NT2/D1 (cell line): ENCODE data around the gene PERCC1.

ENCODE experiments used
- DNase-seq: peaks from one replicate; pipeline ENCODE4 v3.0.0-alpha.2; 2011; ENCODE audit warnings: low read depth, low spot score
- H3K27me3 ChIP-seq: 2 replicates; pipeline ENCODE4 v1.6.0; 2011; ENCODE audit warnings: mild to moderate bottlenecking; ENCODE audit not compliant: insufficient read length, insufficient read depth
- H3K36me3 ChIP-seq: 2 replicates; pipeline ENCODE4 v1.6.1; 2011; ENCODE audit warnings: mild to moderate bottlenecking, low read length, mixed read lengths; ENCODE audit not compliant: insufficient read depth, insufficient read length
- H3K4me1 ChIP-seq: 2 replicates; pipeline ENCODE4 v1.5.1; 2011; ENCODE audit not compliant: insufficient read depth, insufficient read length
- H3K4me3 ChIP-seq: 2 replicates; pipeline ENCODE4 v1.5.1; 2011; ENCODE audit warnings: low read depth; ENCODE audit not compliant: insufficient read length
- H3K9ac ChIP-seq: 2 replicates; pipeline ENCODE4 v1.6.0; 2011; ENCODE audit warnings: low read depth; ENCODE audit not compliant: insufficient read length
- H3K9me3 ChIP-seq: 2 replicates; pipeline ENCODE4 v1.5.1; 2011; ENCODE audit warnings: mild to moderate bottlenecking, low read length; ENCODE audit not compliant: insufficient read depth
- SUZ12 ChIP-seq: IDR thresholded peaks from 2 replicates; pipeline ENCODE4 v1.6.1; 2011; ENCODE audit not compliant: insufficient read length, insufficient read depth; ENCODE audit errors: extremely low read depth
- YY1 ChIP-seq: IDR thresholded peaks from 2 replicates; pipeline ENCODE4 v1.6.1; 2011; ENCODE audit not compliant: insufficient read length, insufficient read depth
- ZNF274 ChIP-seq: IDR thresholded peaks from 2 replicates; pipeline ENCODE4 v1.6.1; 2011; ENCODE audit warnings: mild to moderate bottlenecking, low read depth, low read length

PERCC1 gene

GRCh38 chr16:1430214-1430758 is 592 bp upstream of the PERCC1 start:
- Histone ChIP-seq H3K4me3 (no peak overlapping the region), H3K27me3 (no peaks in the 10 kb centered on the region), H3K9me3 (no peaks in the 10 kb centered on the region), H3K9ac (no peak overlapping the region), H3K4me1 (peaks cover 23% of the 10 kb centered on the region), H3K36me3 (no peaks in the 10 kb centered on the region)
- no peak for DNase-seq
- no peak for TF ChIP-seq YY1
- no peak for TF ChIP-seq SUZ12
- no peak for TF ChIP-seq ZNF274

DNA sequence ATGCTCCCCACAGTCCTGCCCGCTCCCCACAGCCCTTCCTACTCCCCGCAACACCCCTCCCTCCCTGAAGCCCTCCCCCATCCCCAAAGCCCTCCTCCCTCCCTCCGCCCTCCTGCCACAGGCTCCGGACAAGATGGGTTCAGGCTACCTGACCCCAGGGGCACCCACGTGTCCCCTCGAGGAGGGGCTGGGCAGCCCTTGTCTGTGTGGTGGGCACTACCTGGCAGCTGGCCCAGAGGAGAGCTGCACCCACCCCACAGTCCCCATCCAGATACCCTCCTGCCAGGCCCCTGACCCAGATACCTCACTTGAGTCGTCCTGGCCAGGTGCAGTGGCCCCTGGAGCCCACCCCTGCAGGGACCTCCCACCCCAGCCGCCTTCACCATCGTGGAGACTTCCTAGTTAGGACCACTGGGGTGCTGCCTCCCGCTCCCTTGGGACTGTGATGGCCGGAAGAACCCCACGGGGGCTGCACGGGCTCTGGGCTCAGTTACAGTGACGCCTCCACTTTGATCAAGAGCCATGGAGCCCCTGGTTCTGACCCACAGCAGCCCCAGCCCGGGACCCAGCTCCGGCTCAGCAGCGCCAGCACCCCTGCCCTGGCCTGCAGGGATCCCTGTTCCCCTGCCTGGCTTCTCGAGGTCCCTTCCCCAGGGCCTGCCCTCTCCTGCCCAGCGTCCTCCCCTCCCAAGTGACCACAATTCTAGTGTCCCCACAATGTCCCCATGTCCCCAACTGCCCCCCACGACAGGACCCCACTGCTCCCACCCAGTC is 806 bp downstream of the PERCC1 start:
- no peak overlapping the region for H3K9ac ChIP-seq
- H3K9me3 ChIP-seq, result no peaks in the 10 kb centered on the region
- no peak for TF ChIP-seq SUZ12
- H3K4me1 ChIP-seq, result peaks cover 26% of the 10 kb centered on the region
- no peaks in the 10 kb centered on the region for H3K27me3 ChIP-seq
- H3K4me3 ChIP-seq, result no peak overlapping the region
- DNase-seq, result no peak
- no peaks in the 10 kb centered on the region for H3K36me3 ChIP-seq

- TF ChIP-seq ZNF274, result no peak
- TF ChIP-seq YY1, result no peak
- TF ChIP-seq SUZ12, result no peak
These were observed 1.7 kb downstream of the PERCC1 start for GRCh38 chr16:1432388-1433262.

DNA sequence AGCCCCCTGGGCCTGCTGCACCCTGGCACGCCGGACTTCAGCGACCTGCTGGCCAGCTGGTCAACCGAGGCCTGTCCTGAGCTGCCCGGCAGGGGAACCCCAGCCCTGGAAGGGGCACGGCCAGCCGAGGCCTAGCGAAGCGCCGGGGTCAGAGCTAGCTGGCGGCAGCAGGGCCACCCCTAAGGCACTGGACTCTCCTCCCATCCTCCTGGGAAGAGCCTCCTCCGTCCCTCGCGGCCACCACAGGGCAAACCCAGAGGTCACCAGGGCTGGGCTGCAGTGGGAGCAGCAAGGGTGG is 2.3 kb downstream of the PERCC1 start:
- H3K4me3 ChIP-seq, result no peak overlapping the region
- no peaks in the 10 kb centered on the region for H3K27me3 ChIP-seq
- no peak overlapping the region for H3K9ac ChIP-seq
- peaks cover 15% of the 10 kb centered on the region for H3K4me1 ChIP-seq
- no peaks in the 10 kb centered on the region for H3K36me3 ChIP-seq
- no peak for TF ChIP-seq YY1
- TF ChIP-seq SUZ12, result no peak
- no peak for TF ChIP-seq ZNF274
- H3K9me3 ChIP-seq, result no peaks in the 10 kb centered on the region
- DNase-seq, result no peak

More at GRCh38 chr16:1432388-1433262, 1.7 kb downstream of the PERCC1 start:
- Histone ChIP-seq H3K4me1 (peaks cover 20% of the 10 kb centered on the region), H3K9me3 (no peaks in the 10 kb centered on the region), H3K27me3 (no peaks in the 10 kb centered on the region), H3K4me3 (no peak overlapping the region), H3K9ac (no peak overlapping the region), H3K36me3 (no peaks in the 10 kb centered on the region)
- DNase-seq, result no peak

- Histone ChIP-seq H3K4me1 (peaks cover 10% of the 10 kb centered on the region), H3K4me3 (no peak overlapping the region), H3K36me3 (no peaks in the 10 kb centered on the region), H3K9me3 (no peaks in the 10 kb centered on the region), H3K9ac (no peak overlapping the region), H3K27me3 (no peaks in the 10 kb centered on the region)
- no peak for DNase-seq
- no peak for TF ChIP-seq YY1
- TF ChIP-seq ZNF274, result no peak
- no peak for TF ChIP-seq SUZ12
These were observed 2.9 kb downstream of the PERCC1 start for GRCh38 chr16:1433756-1434155.

DNA sequence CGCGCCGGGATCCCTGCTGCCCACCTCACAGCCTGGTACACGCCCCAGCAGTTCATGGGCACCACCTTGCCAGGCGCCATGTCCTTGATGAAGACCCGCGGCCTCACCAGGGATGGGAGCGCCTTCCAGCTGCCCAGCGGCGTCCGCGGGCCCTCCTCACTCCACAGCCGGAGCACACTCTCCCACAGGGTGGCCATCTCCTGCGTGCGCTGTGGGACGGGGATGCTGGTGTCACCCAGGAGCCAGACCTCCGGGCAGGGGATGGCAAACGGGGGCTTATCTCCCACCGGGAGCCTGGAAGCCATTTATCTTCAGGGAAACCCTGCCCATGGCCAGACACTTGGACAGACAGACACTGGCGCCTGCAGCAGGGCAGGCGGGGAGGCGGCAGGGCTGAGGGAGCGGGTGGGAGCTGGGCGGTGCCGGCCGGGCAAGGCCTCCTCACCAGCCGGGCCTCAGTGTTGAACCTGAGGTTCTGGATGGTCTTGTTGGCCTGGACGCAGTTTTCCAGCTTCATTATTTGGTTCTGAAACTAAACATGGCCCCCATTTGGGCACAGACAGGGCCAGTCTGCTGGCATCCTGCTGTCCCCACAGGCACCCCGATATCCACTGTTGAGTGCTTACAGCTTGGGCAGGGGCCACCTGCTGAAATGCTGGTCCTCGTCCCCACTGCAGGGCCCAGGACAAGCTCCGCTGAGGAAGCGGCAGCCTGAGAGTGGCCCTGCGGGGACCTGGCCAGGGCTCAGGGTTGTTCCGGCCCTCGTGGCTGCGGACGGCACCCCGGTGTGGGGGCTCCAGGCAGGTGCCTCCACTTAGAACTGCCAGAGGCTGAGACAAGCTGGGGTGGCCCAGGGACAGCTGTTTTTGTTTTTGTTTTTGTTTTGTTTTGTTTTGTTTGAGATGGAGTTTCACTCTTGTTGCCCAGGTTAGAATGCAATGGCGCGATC is 4.0 kb downstream of the PERCC1 start:
- no peaks in the 10 kb centered on the region for H3K9me3 ChIP-seq
- no peaks in the 10 kb centered on the region for H3K27me3 ChIP-seq
- no peaks in the 10 kb centered on the region for H3K36me3 ChIP-seq
- DNase-seq, result no peak
- H3K4me3 ChIP-seq, result no peak overlapping the region
- H3K4me1 ChIP-seq, result peaks cover 10% of the 10 kb centered on the region
- no peak overlapping the region for H3K9ac ChIP-seq
- TF ChIP-seq YY1 (no peak), SUZ12 (no peak), ZNF274 (no peak)
